Mesenteric fat pad (tissue), 1 donor: Measurements from ENCODE around the gene SERPINB4. TPM values are rescaled to one million over a fixed set of nuclear protein-coding genes. Genes with fewer than 3 reads are reported as not detected.

ENCODE experiments used
- DNase-seq: peaks from one replicate; pipeline ENCODE4 v3.0.0-alpha.2; 2020; ENCODE audit warnings: low spot score
- total RNA-seq: library from RNA; stranded (reverse); fragmentation: NEBNext Ultra II Directional; extraction: Animal tissue kit (Norgen Biotek cat#: 25700); gene quantifications from one replicate; pipeline ENCODE4 v1.2.1, GENCODE V29; 2021
- donor health status: DM: yes; HTN: yes; CAD: no.

SERPINB4 gene
- total RNA-seq, 1 donor from 2014 or later = not detected

DNA sequence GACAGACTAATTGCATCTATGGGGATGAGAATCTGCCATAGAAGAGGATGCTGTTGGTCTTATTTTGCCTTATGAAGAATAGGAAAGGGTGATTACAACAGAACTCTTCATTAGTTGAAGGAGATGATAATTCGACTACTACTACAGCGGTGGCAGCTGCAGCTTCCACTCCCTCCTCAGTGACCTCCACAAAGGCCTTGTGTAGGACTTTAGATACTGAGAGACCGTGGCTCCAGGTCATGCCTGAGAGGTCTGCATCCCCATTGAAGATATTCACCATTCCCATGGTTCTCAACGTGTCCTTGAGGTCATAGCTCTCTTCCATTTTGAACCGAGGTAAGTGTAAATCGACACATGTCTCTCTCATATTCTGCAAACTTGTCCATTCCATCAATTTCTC, 6.4 kb downstream of the SERPINB4 start:
- DNase-seq = no peak

DNA sequence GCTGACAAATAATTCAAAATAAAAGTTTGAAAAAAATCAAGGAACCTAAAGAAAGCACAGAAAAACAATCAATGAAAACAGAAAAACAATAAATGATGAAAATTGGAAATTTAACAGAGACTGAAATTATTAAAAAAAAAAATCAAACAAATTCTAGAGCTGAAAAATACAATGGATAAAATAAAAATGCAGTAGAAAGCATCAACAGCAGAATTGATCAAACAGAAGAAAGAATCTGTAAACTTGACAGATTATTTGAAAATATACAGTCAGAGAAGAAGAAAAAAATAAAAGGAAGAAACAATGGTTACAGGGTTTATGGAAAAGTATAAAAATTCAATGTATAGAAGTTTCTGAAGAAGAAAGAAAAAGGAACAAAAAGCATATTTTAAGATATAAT, 16.2 kb downstream of the SERPINB4 start:
- DNase-seq = no peak

DNA sequence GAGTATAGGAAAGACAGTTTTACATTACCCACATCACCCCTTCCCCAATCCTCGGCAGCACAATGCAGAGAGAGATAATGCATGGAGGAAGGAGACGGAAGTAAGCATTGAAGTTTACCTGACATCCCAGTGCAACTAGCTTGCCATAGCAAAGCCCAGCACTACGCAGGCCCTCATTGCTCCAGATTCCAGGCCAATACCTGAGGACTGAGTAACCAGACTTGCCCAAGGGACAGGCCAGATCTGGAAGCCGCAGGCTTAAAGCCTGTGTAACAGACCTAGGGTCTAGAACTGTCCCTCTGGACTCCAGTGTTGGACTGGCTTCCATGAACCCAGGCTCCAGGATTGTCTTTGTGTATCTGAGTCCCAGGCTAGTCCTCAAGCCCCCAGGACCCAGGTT, 17.6 kb downstream of the SERPINB4 start:
- no peak for DNase-seq

DNA sequence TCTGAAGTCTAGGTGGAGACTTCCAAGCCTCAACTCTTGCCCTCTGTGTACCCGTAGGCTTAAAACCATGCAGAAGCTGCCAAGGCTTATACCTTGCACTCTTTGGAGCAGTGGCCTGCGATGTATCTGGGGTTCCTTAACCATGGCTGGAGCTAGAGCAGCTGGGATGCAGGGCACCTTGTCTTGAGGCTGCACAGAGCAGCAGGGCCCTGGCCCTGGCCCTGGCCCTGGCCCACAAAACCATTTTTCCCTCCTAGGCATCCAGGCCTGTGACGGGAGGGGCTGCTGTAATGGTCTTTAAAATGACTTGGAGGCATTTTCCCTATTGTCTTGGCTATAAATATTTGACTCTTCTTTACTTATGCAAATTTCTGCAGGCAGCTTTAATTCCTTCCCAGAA, 19.2 kb downstream of the SERPINB4 start:
- DNase-seq = no peak

DNA sequence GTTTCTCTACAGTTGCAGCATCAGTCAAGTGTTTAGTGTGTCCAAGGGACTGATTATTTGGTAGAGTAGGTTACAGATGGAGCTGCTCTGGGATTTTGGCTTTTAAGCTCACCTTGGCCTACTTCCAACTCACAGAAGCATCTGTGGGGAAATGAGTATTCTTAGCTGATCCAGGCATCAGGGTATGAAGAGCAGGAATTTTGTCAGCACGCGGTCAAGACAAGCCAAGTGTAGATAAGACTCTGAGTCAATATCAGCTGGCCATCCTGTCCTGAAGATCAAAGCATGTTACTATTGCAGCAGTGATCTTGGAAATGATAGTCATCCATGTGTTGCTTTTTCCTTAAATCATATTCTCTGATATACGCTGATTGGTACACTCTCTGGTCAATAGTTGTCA, 24.4 kb downstream of the SERPINB4 start:
- no peak for DNase-seq

DNA sequence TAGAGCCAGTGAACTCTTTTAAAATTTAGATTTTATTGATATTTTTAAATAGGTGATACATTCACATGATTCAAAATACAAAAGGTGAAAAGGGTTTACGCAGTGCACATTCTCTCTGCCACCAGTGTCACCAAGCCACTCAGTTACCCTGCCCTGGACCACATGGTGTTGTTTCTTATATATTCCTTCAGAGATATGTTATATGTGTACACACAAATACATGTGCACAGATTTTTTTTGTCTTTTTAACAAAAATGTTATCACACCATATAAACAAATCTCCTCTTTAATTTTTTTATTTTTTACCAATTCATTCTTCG, 26.2 kb downstream of the SERPINB4 start:
- DNase-seq = no peak

DNA sequence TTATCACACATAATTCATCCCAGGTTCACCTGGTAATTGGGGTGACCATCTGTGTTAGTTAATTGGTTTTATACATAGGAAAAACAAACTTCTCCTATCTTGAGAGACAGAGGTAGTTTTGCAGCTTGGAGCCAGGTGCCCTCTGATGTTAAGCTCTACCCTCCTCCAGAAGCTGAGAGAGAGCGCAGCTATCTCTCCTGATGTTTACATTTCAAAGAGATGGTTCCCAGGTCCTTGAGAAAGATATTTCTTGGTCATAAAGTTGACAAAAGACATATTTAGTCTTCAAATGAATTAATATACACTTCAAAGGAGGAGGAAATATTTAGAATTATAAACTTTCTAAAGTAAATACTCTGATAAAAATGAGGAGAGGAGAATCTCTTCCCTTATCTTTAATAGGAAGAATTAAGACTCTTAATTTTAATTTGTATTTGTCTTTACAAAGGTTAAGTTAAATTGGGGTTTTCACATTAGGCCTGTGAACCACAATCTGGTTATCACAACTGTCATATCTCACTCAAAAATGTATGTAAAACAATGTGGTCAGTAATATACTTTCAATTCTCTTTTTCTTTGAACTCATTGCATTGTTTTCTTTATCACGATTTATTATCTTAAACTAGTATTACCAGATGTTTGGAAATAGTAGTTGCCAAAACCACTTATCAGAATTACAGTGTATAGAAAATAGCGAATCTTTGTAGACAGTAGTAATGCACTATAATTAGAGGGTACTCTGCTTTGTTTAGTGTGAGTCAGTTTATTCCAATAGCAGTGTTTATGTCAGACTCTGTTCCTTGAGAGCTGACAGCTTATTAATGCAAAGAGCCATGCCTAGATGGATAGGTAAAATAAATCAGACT, 26.8 kb downstream of the SERPINB4 start:
- DNase-seq = no peak

DNA sequence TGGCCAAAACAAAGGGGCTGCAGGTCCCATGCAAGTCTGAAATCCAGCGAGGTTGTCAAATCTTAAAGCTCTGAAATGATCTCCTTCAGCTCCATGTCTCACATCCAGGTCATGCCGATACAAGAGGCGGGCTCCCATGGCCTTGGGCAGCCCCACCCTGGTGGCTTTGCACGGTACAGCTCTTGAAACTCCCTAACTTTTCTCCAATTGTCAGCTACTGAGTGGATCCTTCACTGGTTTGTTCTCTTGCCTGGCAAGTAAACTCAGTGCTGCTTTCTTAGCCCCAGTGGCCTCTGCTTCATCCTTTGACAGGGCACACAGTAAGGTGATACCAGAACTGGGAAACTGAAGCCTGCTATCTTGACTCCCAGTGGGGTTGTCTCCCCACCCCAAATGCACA, 30.6 kb downstream of the SERPINB4 start:
- DNase-seq = no peak

DNA sequence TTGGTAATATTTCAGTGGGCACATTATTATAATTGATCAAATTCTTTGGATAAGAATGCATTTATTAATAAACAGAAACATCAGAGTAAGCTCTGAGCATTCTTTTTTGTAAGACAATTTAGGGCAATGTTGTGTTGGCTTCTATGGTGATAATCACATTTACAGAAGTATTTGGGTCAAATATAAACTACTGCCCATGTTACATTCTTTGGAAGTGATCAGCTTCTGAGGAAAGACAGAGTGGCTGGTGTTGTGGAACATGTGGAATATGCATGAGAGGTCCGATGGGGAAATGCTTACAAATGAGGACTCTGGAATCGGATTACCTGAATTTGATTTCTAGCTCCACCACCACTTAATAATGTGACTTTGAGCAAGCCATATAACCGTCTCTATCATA, 37.5 kb downstream of the SERPINB4 start:
- DNase-seq = no peak

DNA sequence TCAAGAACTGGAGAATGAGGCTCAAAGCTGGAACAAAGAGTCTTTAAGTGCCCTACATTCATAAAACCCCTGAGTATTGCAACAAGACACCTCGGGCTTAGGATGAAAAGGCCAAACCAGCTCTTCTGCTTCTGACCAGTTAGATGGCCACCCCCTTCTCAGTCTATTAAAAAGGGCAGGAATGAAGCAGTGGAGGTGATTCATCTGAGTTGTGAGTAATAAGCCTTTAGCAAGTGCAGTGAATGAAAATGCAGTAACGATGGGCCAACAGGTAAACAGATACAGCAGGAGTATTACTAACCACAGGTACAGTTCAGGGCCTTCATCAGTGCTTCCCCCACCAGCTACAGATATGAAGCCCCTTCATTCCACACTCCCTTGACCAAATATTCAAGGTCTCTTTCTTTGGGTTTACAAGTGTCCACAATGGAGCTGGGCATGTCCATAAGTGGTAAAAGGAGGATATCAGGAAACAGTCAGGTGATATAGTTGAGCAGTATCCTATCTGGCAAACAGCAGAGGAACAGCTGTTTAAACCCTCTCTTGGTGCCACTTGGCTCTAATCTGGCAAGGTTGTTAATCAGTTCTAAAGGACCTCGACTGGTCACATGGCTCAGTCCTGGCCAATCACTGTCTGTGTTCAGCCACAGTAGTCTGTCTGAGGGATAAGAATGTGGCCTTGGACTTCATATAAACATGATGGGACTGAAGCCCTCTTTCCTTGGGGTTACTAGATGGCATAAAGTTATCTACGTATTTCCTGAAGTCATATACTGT, 39.1 kb downstream of the SERPINB4 start:
- no peak for DNase-seq

DNA sequence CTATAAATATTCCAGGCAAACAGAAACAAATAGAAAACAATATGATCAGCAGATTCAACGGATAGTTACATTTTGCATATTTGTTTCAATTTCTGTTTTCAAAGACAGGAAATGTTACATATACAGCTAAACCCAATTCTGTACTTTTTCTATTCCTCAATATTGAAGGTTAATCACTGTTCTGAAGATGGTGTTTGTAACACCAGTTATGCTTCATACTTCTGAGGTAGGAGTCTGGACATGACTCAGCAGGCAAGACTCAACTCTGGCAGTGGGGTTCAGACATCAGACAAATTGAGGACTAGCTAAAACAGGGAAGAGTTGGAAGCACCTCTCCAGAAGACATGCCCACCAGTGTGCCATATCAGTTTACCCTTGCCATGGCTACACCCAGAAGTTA, 40.3 kb downstream of the SERPINB4 start:
- no peak for DNase-seq

DNA sequence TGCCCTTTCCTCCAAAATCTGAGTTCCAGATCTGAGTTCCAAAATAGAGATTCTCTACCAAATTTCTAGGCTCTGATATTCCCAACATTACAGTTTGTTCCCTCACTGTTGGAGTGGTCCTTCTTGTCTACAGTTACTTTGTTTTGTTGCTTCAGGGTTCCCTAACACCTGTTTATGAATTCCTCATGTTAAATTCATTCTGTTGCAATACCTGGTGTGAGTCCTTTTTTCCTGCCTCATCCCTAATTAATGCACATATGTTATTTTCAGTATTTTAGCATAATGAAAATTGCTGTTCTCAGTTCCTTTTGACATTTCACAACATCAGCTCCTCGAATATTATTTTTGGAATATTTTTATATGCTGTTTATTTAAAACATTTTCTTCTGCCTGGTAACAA, 40.7 kb downstream of the SERPINB4 start:
- no peak for DNase-seq

DNA sequence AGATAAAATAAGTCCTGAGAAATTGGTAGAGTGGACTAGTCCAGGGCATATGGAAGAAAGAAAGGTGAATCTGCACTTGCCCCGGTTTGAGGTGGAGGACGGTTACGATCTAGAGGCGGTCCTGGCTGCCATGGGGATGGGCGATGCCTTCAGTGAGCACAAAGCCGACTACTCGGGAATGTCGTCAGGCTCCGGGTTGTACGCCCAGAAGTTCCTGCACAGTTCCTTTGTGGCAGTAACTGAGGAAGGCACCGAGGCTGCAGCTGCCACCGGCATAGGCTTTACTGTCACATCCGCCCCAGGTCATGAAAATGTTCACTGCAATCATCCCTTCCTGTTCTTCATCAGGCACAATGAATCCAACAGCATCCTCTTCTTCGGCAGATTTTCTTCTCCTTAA, 47.1 kb downstream of the SERPINB4 start:
- DNase-seq = no peak

DNA sequence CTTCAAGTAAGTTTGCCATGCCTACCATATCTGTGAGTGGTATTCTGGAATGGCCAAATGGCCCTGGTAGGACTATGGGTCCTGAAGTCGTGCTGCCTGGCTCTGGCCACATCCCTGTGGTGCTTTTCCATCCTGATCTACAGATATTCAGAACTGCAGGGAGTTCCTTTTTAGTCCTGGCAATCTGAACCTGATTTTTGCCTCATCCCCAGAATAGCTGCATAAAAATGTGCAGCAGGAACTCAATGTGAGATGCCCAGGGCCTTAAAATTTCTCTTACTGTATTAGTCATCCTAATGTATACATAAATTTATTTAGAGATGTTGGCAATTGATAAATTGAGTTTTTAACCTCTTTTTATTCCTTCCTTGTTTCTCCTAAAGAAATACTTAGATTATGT, 51.6 kb downstream of the SERPINB4 start:
- no peak for DNase-seq

DNA sequence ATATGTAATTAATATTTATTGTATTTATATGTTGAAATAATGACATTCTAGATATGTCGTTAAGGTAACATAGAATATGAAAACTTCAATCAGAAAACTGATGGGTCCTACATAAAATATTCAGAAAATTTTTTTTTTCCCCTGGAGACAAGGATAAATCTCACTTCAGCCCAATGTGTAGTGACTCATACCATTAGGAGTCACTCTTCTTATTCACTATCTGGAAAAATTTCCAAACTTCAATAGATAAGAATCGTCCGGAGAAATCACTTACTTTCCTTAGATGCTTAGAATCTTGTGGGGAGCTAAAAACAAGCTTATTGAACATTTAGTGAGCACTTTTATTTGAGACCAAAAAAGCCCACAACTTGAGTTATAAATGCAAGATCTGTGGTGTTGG, 52.3 kb downstream of the SERPINB4 start:
- DNase-seq = no peak

DNA sequence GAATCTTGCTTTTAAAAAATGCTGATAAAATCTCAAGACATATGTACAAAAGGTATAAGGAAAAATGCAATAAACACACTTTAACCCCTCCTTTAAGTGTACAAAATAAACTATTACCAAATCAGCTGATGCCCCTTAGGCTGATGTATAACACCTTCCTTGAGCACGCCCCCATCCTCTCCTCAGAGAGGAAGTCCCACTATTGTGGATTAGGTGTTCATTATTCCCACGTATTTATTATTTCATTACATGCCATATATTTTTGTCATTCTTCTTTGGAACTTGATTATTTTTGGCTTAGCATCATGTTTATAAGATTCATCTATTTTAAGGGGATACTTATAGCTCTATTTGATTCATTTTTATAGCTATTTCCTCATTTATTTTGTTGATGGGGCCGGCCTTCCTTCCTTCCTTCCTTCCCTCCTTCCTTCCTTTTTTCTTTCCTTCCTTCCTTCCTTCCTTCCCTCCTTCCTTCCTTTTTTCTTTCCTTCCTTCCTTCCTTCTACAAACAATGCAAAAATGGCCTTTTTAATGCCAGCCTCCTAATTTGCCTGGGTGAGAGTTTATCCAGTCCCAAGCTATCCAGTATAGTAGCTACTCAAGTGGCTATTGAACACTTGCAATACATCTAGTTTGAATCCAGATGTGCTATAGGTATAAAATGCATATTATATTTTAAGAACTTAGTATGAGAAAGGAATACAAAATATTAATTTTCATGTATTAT, 52.9 kb downstream of the SERPINB4 start:
- no peak for DNase-seq

DNA sequence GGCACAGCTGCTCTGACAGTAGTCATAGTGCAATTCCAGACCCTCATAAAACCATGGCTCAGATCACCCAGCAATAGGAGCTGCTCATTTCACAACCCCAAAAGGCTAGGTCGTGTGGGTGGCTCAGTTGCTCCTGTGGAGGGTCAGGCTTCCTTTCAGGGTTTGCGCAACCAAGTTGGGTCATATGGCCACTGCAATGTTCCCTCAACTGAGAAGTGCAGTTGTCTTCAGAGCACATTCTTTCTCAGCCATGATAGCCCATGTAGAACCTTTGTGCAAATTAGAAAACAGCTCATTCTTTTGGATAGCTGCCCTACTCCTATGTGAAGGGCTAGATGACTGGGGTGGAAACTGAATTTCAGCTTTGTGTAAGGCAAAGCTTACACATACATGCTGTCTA, 53.7 kb downstream of the SERPINB4 start:
- no peak for DNase-seq

DNA sequence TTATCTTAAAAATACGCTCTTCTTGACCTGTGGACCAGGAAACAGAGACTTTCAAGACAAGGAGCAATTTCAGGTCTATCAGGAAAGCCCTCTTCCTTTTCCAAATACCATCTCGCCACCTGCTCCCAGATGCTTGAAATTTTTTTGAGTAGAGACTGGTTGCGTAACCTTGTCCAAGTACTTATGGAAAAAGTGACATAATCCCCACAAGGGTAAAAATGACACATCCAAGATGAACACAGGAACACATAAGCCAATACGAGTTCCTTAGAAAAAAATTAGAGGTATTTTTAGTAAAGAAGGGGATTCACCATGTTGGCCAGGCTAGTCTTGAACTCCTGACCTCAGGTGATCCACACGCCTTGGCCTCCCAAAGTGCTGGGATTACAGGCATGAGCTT, 55.1 kb downstream of the SERPINB4 start:
- DNase-seq = no peak
